Cardiac septum (tissue), 1 donor: Measurements from ENCODE around the gene S1PR3. TPM values are rescaled to one million over a fixed set of nuclear protein-coding genes. Genes with fewer than 3 reads are reported as not detected.

Source experiments
- DNase-seq: peaks from one replicate; pipeline ENCODE4 v3.0.0-alpha.2; 2020; ENCODE audit warnings: low spot score
- intact Hi-C: fragments of 100-400 bp; cut with DNase I; formaldehyde crosslinking; loops from one replicate; pipeline ENCODE4 v1.14.0; 2022
- total RNA-seq: library from RNA; stranded (reverse); fragmentation: NEBNext Ultra II Directional; extraction: Animal tissue kit (Norgen Biotek cat#: 25700); gene quantifications from one replicate; pipeline ENCODE4 v1.2.1, GENCODE V29; 2021
- donor health status: DM: no; HTN: no; CAD: no.

Gene S1PR3
- total RNA-seq, 1 donor from 2014 or later: 9.9 TPM

GRCh38 chr9:89048616-89049015 is 57.3 kb downstream of the S1PR3 start:
- intact Hi-C loops: no loop called here
- DNase-seq: no peak

DNA sequence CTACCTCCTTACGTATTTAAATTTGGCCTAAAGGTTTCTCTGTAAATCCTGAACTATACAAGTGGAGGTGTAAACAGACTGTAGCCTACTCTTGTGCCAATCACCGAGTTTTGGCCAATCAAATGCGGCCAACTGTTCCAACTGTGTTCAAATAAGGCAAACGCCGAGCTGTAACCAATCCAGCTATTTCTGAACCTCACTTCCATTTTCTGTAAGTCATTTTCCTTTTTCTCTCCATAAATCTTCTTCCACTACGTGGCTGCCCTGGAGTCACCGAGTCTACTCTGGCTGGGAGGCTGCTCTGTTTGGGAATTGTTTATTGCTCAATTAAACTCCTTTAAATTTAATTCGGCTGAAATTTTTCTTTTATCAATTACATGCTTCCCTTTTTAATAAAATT is 58.4 kb downstream of the S1PR3 start:
- intact Hi-C loops: no loop called here
- no peak for DNase-seq

- DNase-seq: no peak
- intact Hi-C loops: no loop called here
Observed at GRCh38 chr9:89051421-89052025, 60.3 kb downstream of the S1PR3 start.

GRCh38 chr9:89052470-89053097 is 61.3 kb downstream of the S1PR3 start:
- intact Hi-C loops: no loop called here
- DNase-seq: no peak

DNA sequence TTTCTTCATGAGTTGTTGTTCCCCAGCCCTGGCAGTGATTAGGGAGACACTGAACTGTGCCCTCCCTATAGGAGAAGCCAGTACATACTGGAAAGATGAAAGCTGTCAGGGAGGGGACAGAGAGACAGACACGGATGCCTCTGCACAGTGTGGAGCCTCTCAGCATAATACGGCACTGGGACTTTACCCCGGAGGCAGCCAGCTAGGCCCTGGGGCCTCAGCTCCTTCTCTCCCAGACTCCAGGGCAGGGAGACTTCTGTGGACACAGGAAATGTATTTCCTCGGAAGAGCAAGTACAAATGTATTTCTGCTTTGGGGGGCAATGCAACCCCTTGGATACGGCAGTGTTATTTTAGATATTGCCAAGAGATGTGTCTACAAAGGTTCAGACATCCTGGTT is 62.0 kb downstream of the S1PR3 start:
- DNase-seq: no peak
- intact Hi-C loops: no loop called here

Other genes starting within 250 kb of the S1PR3 start
- gene SHC3, start 187.3 kb downstream of the S1PR3 start, total RNA-seq: 0.16 TPM